ENCODE data around the gene OPN1SW. TPM values are rescaled to one million over a fixed set of nuclear protein-coding genes. Genes with fewer than 3 reads are reported as not detected.
A peak's percentile ranks its signal among the peaks of the same experiment; 100 is the strongest.

The OPN1SW gene
- total and polyA plus RNA-seq, 9 of the 15 experiments (the other 6 are each of a cell fraction or from before 2014, with no cell fraction given) = 0.84 to 1.0 TPM; not detected in 7

DNA sequence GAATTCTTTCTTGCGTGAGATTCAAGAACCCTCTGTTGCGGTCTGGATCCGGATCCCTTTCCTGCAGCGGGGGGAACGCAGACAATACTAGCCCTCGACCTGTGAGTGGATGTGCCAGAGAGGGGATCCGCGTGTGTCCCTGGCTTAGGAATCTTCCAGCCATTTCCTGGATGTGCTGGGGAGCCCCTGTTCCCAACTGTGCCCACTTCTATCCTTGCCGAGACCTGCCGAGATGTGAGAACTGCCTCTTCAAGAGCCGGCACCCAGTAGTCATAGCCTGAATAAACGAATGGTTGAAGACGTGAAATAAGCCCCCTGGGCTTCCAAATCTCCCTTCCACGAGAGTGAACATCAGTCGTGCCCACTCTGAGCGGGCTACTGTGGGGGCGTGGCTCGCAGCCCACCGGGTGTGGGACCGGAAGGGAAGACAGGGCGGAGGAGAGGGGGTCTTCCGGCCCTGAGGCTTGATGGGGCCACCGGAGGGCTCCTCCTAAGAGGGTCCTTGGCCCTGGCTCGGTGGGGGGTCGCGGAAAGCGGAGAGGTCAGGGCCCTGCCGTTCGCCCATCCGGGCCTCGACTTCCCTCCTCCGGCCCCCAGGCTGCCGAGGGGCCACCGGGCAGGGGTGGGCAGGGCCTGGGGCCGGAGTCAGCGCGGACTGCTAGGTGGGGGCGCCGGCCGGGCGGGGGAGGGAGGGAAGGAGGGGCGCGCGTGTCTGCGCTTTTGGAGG, 14.9 kb upstream of the OPN1SW start:
- ATAC-seq (peak; percentile 51), DNase-seq (ENCODE audit: extremely low read depth in 1 of 4, low spot score in 3 of 4) (no peak), FAIRE-seq (no peak)
- H4K20me1 ChIP-seq (replicated peaks; ENCODE audit: control insufficient read depth, insufficient read depth, low read length) = no peaks in the 10 kb centered on the region
- CTCF ChIA-PET (ENCODE audit: low intra/inter-chr PET ratio) = no interaction called here
- intact Hi-C loops (cut with micrococcal nuclease) (loop anchor here (5.0 kb wide), 1 partner anchor 92 kb away; no protein-coding TSS in a partner anchor), in situ Hi-C loops (cut with MboI) (no loop called here)
- peaks cover 9% of the 10 kb centered on the region; the same call in 2 of the 3 replicates for H3K79me2 ChIP-seq (ENCODE audit: control insufficient read depth, insufficient read depth, low read length)
- TF ChIP-seq ZNF165 (CRISPR knock-in tag; IDR thresholded peaks at IDR 0.05; ENCODE audit: borderline replicate concordance) = peak; percentile 39; the same call in 1 of the 2 replicates
- TF ChIP-seq, protein P1, sequence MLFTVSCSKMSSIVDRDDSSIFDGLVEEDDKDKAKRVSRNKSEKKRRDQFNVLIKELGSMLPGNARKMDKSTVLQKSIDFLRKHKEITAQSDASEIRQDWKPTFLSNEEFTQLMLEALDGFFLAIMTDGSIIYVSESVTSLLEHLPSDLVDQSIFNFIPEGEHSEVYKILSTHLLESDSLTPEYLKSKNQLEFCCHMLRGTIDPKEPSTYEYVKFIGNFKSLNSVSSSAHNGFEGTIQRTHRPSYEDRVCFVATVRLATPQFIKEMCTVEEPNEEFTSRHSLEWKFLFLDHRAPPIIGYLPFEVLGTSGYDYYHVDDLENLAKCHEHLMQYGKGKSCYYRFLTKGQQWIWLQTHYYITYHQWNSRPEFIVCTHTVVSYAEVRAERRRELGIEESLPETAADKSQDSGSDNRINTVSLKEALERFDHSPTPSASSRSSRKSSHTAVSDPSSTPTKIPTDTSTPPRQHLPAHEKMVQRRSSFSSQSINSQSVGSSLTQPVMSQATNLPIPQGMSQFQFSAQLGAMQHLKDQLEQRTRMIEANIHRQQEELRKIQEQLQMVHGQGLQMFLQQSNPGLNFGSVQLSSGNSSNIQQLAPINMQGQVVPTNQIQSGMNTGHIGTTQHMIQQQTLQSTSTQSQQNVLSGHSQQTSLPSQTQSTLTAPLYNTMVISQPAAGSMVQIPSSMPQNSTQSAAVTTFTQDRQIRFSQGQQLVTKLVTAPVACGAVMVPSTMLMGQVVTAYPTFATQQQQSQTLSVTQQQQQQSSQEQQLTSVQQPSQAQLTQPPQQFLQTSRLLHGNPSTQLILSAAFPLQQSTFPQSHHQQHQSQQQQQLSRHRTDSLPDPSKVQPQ (CRISPR knock-in tag; IDR thresholded peaks at IDR 0.05; ENCODE audit: borderline replicate concordance) = no peak
- no peak for TF ChIP-seq MTA3 (IDR thresholded peaks at IDR 0.05; ENCODE audit: borderline replicate concordance)
- TF ChIP-seq HNRNPUL1 (IDR thresholded peaks at IDR 0.05; ENCODE audit: low read length) = no peak
- TF ChIP-seq CHD1 (IDR thresholded peaks at IDR 0.05; ENCODE audit: low read length) = peak; percentile 7
- no peak for TF ChIP-seq MECOM (CRISPR knock-in tag; IDR thresholded peaks at IDR 0.05)
- TF ChIP-seq BRD9 (IDR thresholded peaks at IDR 0.05; ENCODE audit: low read depth, partially characterized antibody) = no peak
- TF ChIP-seq KDM5B (IDR thresholded peaks at IDR 0.05; ENCODE audit: insufficient replicate concordance, low read depth, low read length) = peak; percentile 1
- no peak for TF ChIP-seq RAD21 (CRISPR knock-in tag; conservative IDR thresholded peaks at IDR 0.05 in 1 of 2, IDR thresholded peaks at IDR 0.05 in 1 of 2)
- peak overlapping the region; percentile 95 for H2AFZ ChIP-seq (ENCODE audit: low read depth, low read length)
- peaks cover 15% of the 10 kb centered on the region; the same call in 1 of the 3 replicates for H3K36me3 ChIP-seq (ENCODE audit: control insufficient read depth, insufficient read depth, low read length)
- peak overlapping the region; percentile 78 to 97 for H3K9ac ChIP-seq (ENCODE audit: insufficient read depth in 1 of 2, low read depth in 2 of 2, low read length in 2 of 2)
- 43% methylated on average over 40 of the region's 45 CpGs for whole genome bisulfite sequencing (ENCODE audit: insufficient coverage, low coverage, missing lambda C conversion rate)
- peak overlapping the region; percentile 65 for H3K27ac ChIP-seq (ENCODE audit: extremely low read depth, low read depth, low read length)
- POLR2A ChIA-PET = interaction anchor here (0.6 to 1.2 kb wide), 7 partner anchors 12 to 51 kb away, joined by 3 to 6 read pairs (median 4); no protein-coding TSS in a partner anchor
- H3K9me3 ChIP-seq (replicated peaks; ENCODE audit: control insufficient read depth, insufficient read depth, low read depth, low read length) = no peaks in the 10 kb centered on the region
- H3K4me3 ChIP-seq = peak overlapping the region; percentile 69
- H3K4me2 ChIP-seq (ENCODE audit: insufficient read depth, low read length) = peak overlapping the region; percentile 87
- TSS peak; percentile 48 for BruUV-seq (replicated peaks)
- no peaks in the 10 kb centered on the region for H3K27me3 ChIP-seq (ENCODE audit: control insufficient read depth in 2 of 2, insufficient read depth in 2 of 2, low read length in 2 of 2)
- H3K4me1 ChIP-seq (replicated peaks in 1 of 2; ENCODE audit: control insufficient read depth in 2 of 2, insufficient read depth in 2 of 2, low read length in 2 of 2) = peaks cover 21 to 46% of the 10 kb centered on the region in 2 experiments
- no peaks in the 10 kb centered on the region for H3K9me1 ChIP-seq (ENCODE audit: control insufficient read depth, insufficient read depth, low read length)

Measured in K562 (cell line).